ENCODE measurements around the gene NXPH3.

The NXPH3 gene

DNA sequence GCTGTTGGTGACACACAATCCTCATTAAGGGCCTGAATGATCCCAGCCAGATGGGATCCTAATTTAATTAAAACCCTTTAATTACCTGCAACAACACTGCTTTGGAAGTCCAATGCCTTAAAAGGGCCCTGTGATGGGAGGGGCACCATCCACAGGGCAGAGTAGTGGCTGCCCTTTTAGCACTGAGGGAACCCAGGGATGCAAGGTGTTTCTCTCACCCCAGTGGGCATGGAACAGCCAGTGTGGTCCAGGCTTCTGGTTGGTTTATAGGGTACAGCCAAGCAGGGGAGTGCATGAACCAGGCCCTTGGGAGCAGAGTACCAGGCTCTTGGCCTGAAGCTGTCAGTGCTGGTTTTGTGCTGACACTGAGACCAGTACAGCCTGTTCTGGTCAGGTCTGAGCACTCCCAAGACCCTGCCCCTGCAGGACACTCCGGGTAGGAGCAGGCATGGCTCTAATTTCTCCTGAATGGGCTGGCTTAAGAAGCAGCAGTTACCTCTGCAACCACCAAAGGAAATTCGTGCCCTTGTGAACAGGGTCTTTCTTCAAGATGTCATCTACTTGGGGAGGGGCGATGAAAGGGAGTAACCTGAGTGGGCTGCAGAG is 9.9 kb downstream of the NXPH3 start:
- H3K27me3 ChIP-seq (ENCODE audit: insufficient read depth, poor library complexity, severe bottlenecking): no peaks in the 10 kb centered on the region
- H3K4me3 ChIP-seq (replicated peaks; ENCODE audit: insufficient read depth, low read length): no peak overlapping the region
- TF ChIP-seq POLR2AphosphoS5 (IDR thresholded peaks at IDR 0.05; ENCODE audit: low read depth) (no peak), GABPA (IDR thresholded peaks at IDR 0.05; ENCODE audit: low read depth) (no peak), SPI1 (IDR thresholded peaks at IDR 0.05; ENCODE audit: borderline replicate concordance, low read depth) (no peak)
- TF ChIP-seq, protein P1, sequence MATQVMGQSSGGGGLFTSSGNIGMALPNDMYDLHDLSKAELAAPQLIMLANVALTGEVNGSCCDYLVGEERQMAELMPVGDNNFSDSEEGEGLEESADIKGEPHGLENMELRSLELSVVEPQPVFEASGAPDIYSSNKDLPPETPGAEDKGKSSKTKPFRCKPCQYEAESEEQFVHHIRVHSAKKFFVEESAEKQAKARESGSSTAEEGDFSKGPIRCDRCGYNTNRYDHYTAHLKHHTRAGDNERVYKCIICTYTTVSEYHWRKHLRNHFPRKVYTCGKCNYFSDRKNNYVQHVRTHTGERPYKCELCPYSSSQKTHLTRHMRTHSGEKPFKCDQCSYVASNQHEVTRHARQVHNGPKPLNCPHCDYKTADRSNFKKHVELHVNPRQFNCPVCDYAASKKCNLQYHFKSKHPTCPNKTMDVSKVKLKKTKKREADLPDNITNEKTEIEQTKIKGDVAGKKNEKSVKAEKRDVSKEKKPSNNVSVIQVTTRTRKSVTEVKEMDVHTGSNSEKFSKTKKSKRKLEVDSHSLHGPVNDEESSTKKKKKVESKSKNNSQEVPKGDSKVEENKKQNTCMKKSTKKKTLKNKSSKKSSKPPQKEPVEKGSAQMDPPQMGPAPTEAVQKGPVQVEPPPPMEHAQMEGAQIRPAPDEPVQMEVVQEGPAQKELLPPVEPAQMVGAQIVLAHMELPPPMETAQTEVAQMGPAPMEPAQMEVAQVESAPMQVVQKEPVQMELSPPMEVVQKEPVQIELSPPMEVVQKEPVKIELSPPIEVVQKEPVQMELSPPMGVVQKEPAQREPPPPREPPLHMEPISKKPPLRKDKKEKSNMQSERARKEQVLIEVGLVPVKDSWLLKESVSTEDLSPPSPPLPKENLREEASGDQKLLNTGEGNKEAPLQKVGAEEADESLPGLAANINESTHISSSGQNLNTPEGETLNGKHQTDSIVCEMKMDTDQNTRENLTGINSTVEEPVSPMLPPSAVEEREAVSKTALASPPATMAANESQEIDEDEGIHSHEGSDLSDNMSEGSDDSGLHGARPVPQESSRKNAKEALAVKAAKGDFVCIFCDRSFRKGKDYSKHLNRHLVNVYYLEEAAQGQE (IDR thresholded peaks at IDR 0.05; ENCODE audit: insufficient replicate concordance, low read depth): no peak
- TF ChIP-seq, protein P2, sequence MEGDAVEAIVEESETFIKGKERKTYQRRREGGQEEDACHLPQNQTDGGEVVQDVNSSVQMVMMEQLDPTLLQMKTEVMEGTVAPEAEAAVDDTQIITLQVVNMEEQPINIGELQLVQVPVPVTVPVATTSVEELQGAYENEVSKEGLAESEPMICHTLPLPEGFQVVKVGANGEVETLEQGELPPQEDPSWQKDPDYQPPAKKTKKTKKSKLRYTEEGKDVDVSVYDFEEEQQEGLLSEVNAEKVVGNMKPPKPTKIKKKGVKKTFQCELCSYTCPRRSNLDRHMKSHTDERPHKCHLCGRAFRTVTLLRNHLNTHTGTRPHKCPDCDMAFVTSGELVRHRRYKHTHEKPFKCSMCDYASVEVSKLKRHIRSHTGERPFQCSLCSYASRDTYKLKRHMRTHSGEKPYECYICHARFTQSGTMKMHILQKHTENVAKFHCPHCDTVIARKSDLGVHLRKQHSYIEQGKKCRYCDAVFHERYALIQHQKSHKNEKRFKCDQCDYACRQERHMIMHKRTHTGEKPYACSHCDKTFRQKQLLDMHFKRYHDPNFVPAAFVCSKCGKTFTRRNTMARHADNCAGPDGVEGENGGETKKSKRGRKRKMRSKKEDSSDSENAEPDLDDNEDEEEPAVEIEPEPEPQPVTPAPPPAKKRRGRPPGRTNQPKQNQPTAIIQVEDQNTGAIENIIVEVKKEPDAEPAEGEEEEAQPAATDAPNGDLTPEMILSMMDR (IDR thresholded peaks at IDR 0.05; ENCODE audit: insufficient read depth, low read length): no peak
- DNase-seq (ENCODE audit: low read depth in 1 of 2, low spot score in 1 of 2): no peak
- no peak overlapping the region for H3K27ac ChIP-seq (replicated peaks)

DNA sequence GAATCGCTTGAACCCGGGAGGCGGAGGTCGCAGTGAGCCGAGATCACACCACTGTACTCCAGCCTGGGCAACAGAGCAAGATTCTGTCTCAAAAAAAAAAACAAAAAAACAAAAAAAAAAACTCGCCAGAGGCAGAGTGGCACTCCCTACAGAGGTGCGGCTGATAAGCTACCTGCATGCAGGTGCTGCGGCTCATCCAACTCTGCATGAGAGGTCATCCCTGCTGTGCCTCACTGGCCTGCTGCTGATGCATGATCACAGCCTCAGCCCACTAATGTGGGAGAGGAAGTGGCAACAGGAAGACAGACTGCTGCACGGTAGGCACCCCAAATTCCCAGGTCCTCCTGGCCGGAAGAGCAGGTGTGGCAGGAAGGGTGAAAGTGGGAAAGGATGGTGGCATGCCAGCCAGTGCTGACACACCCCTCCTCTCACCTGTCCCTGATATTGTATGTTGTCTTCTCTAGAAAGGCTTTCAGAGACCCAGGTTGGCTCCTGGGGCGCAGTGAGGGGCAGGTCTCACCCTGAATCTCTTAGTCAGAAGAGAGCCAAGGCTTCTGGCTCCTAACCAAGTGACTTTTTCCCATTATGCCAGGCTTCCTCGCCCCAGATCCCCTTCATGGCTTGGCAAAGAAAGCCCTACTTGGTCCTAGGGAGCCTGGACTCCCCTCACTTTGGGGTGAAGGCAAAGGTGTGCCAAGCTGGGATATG is 11.8 kb downstream of the NXPH3 start:
- no peak overlapping the region for H3K27ac ChIP-seq (replicated peaks)
- no peaks in the 10 kb centered on the region for H3K27me3 ChIP-seq (ENCODE audit: insufficient read depth, poor library complexity, severe bottlenecking)
- H3K4me3 ChIP-seq (replicated peaks; ENCODE audit: insufficient read depth, low read length): no peak overlapping the region
- TF ChIP-seq POLR2AphosphoS5 (IDR thresholded peaks at IDR 0.05; ENCODE audit: low read depth): no peak
- peak; percentile 39; the same call in 1 of the 2 replicates for TF ChIP-seq SPI1 (IDR thresholded peaks at IDR 0.05; ENCODE audit: borderline replicate concordance, low read depth)
- DNase-seq (ENCODE audit: low read depth in 1 of 2, low spot score in 1 of 2): no peak

DNA sequence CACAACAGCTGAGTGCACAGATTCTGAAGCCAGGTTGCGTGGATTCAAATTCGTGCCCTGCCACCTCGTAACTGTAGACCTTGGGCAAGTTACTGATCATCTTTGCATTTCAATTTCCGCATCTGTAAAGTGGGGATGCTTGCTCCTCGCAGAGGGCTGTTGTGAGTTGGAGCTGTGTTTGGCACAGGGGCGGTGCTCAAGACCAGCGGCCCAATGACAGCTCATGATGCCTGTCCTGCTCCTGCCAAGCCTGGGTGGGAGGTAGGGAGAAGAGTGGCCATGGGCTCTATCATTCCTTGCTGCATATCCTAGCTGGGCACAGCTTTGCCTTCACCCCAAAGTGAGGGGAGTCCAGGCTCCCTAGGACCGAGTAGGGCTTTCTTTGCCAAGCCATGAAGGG is 12.6 kb downstream of the NXPH3 start:
- no peak overlapping the region for H3K27ac ChIP-seq (replicated peaks)
- DNase-seq (ENCODE audit: low read depth in 1 of 2, low spot score in 1 of 2): no peak

More for the DNA sequence above, 12.6 kb downstream of the NXPH3 start:
- Histone ChIP-seq H3K27me3 (ENCODE audit: insufficient read depth, poor library complexity, severe bottlenecking) (no peaks in the 10 kb centered on the region), H3K4me3 (replicated peaks; ENCODE audit: insufficient read depth, low read length) (no peak overlapping the region)
- TF ChIP-seq, protein P1 (IDR thresholded peaks at IDR 0.05; ENCODE audit: insufficient replicate concordance, low read depth): no peak
- TF ChIP-seq POLR2AphosphoS5 (IDR thresholded peaks at IDR 0.05; ENCODE audit: low read depth): no peak
- TF ChIP-seq GABPA (IDR thresholded peaks at IDR 0.05; ENCODE audit: low read depth): no peak
- TF ChIP-seq, protein P2 (IDR thresholded peaks at IDR 0.05; ENCODE audit: insufficient read depth, low read length): no peak
- TF ChIP-seq SPI1 (IDR thresholded peaks at IDR 0.05; ENCODE audit: borderline replicate concordance, low read depth): no peak

Measured in HL-60 (cell line).